ENCODE data around the gene RHBDD3.

GRCh38 chr22:29310065-29310862 lies 42.5 kb upstream of the RHBDD3 start:
- TF ChIP-seq, protein P1, sequence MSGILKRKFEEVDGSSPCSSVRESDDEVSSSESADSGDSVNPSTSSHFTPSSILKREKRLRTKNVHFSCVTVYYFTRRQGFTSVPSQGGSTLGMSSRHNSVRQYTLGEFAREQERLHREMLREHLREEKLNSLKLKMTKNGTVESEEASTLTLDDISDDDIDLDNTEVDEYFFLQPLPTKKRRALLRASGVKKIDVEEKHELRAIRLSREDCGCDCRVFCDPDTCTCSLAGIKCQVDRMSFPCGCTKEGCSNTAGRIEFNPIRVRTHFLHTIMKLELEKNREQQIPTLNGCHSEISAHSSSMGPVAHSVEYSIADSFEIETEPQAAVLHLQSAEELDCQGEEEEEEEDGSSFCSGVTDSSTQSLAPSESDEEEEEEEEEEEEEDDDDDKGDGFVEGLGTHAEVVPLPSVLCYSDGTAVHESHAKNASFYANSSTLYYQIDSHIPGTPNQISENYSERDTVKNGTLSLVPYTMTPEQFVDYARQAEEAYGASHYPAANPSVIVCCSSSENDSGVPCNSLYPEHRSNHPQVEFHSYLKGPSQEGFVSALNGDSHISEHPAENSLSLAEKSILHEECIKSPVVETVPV (CRISPR knock-in tag; IDR thresholded peaks at IDR 0.05): no peak
- TF ChIP-seq, protein P2, sequence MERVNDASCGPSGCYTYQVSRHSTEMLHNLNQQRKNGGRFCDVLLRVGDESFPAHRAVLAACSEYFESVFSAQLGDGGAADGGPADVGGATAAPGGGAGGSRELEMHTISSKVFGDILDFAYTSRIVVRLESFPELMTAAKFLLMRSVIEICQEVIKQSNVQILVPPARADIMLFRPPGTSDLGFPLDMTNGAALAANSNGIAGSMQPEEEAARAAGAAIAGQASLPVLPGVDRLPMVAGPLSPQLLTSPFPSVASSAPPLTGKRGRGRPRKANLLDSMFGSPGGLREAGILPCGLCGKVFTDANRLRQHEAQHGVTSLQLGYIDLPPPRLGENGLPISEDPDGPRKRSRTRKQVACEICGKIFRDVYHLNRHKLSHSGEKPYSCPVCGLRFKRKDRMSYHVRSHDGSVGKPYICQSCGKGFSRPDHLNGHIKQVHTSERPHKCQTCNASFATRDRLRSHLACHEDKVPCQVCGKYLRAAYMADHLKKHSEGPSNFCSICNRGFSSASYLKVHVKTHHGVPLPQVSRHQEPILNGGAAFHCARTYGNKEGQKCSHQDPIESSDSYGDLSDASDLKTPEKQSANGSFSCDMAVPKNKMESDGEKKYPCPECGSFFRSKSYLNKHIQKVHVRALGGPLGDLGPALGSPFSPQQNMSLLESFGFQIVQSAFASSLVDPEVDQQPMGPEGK (CRISPR knock-in tag; IDR thresholded peaks at IDR 0.05; ENCODE audit: borderline replicate concordance): no peak
- TF ChIP-seq ARNTL (CRISPR knock-in tag; IDR thresholded peaks at IDR 0.05; ENCODE audit: borderline replicate concordance, low read depth) (no peak), RARB (CRISPR knock-in tag; IDR thresholded peaks at IDR 0.05) (no peak), TOX (CRISPR knock-in tag; IDR thresholded peaks at IDR 0.05; ENCODE audit: borderline replicate concordance) (no peak)

Data from SK-N-SH treated with all-trans-retinoic acid at 6 μM for 48 hours (cell line).